Rectal smooth muscle tissue (tissue), 1 donor: Measurements from ENCODE around the gene LZTS2.

Experiments
- H3K27ac ChIP-seq: one replicate; pipeline ENCODE4 v1.7.0; 2013; ENCODE audit warnings: low read depth, low read length, inconsistent platforms
- H3K27me3 ChIP-seq: one replicate; pipeline ENCODE4 v1.7.0; 2013; ENCODE audit warnings: low read length; ENCODE audit not compliant: control insufficient read depth, insufficient read depth
- H3K36me3 ChIP-seq: one replicate; pipeline ENCODE4 v1.7.0; 2013; ENCODE audit warnings: low read length; ENCODE audit not compliant: control insufficient read depth, insufficient read depth
- H3K4me1 ChIP-seq: one replicate; pipeline ENCODE4 v1.7.0; 2013; ENCODE audit warnings: low read length; ENCODE audit not compliant: control insufficient read depth, insufficient read depth
- H3K4me3 ChIP-seq: one replicate; pipeline ENCODE4 v1.7.0; 2013; ENCODE audit warnings: low read length
- H3K9ac ChIP-seq: one replicate; pipeline ENCODE4 v1.7.0; 2013; ENCODE audit warnings: low read length

LZTS2 gene

GRCh38 chr10:101014230-101014884 lies 14.7 kb downstream of the LZTS2 start:
- H3K9ac ChIP-seq: no peak overlapping the region

GRCh38 chr10:101014966-101015581 lies 15.5 kb downstream of the LZTS2 start:
- H3K4me1 ChIP-seq: peaks cover 11% of the 10 kb centered on the region
- peaks cover 5% of the 10 kb centered on the region for H3K27me3 ChIP-seq
- H3K9ac ChIP-seq: no peak overlapping the region
- H3K36me3 ChIP-seq: no peaks in the 10 kb centered on the region
- no peak overlapping the region for H3K4me3 ChIP-seq
- no peak overlapping the region for H3K27ac ChIP-seq

More at GRCh38 chr10:101014230-101014884, 14.7 kb downstream of the LZTS2 start:
- H3K36me3 ChIP-seq: no peaks in the 10 kb centered on the region
- H3K27me3 ChIP-seq: peaks cover 5% of the 10 kb centered on the region
- H3K27ac ChIP-seq: no peak overlapping the region
- H3K4me1 ChIP-seq: peaks cover 11% of the 10 kb centered on the region
- no peak overlapping the region for H3K4me3 ChIP-seq

GRCh38 chr10:101015582-101015973 lies 16.0 kb downstream of the LZTS2 start:
- H3K4me3 ChIP-seq: no peak overlapping the region
- H3K9ac ChIP-seq: no peak overlapping the region
- no peak overlapping the region for H3K27ac ChIP-seq
- peaks cover 11% of the 10 kb centered on the region for H3K4me1 ChIP-seq
- peaks cover 5% of the 10 kb centered on the region for H3K27me3 ChIP-seq
- H3K36me3 ChIP-seq: no peaks in the 10 kb centered on the region

- Histone ChIP-seq H3K36me3 (no peaks in the 10 kb centered on the region), H3K27me3 (peaks cover 5% of the 10 kb centered on the region), H3K4me1 (peaks cover 11% of the 10 kb centered on the region), H3K27ac (no peak overlapping the region), H3K9ac (no peak overlapping the region), H3K4me3 (no peak overlapping the region)
Measured at GRCh38 chr10:101016814-101017213, 17.2 kb downstream of the LZTS2 start.

- Histone ChIP-seq H3K27me3 (peaks cover 5% of the 10 kb centered on the region), H3K4me1 (peaks cover 5% of the 10 kb centered on the region), H3K27ac (no peak overlapping the region), H3K9ac (no peak overlapping the region), H3K4me3 (no peak overlapping the region), H3K36me3 (no peaks in the 10 kb centered on the region)
Measured at GRCh38 chr10:101018118-101018599, 18.6 kb downstream of the LZTS2 start.

GRCh38 chr10:101018600-101019439 lies 19.2 kb downstream of the LZTS2 start:
- Histone ChIP-seq H3K4me1 (peaks cover 3% of the 10 kb centered on the region), H3K4me3 (no peak overlapping the region), H3K27ac (no peak overlapping the region), H3K36me3 (no peaks in the 10 kb centered on the region), H3K9ac (no peak overlapping the region), H3K27me3 (peaks cover 5% of the 10 kb centered on the region)

GRCh38 chr10:101019440-101019703 lies 19.8 kb downstream of the LZTS2 start:
- H3K4me1 ChIP-seq: no peaks in the 10 kb centered on the region
- no peak overlapping the region for H3K9ac ChIP-seq
- no peaks in the 10 kb centered on the region for H3K36me3 ChIP-seq
- H3K27me3 ChIP-seq: peaks cover 5% of the 10 kb centered on the region
- H3K27ac ChIP-seq: no peak overlapping the region
- H3K4me3 ChIP-seq: no peak overlapping the region

- Histone ChIP-seq H3K9ac (no peak overlapping the region), H3K4me3 (no peak overlapping the region), H3K27ac (no peak overlapping the region), H3K27me3 (peaks cover 5% of the 10 kb centered on the region), H3K36me3 (no peaks in the 10 kb centered on the region), H3K4me1 (no peaks in the 10 kb centered on the region)
Measured at GRCh38 chr10:101020427-101021075, 20.9 kb downstream of the LZTS2 start.

GRCh38 chr10:101021239-101021638 lies 21.6 kb downstream of the LZTS2 start:
- Histone ChIP-seq H3K36me3 (no peaks in the 10 kb centered on the region), H3K4me3 (no peak overlapping the region)

GRCh38 chr10:101021692-101022251 lies 22.2 kb downstream of the LZTS2 start:
- Histone ChIP-seq H3K9ac (no peak overlapping the region), H3K4me1 (no peaks in the 10 kb centered on the region), H3K27ac (no peak overlapping the region), H3K27me3 (peaks cover 1% of the 10 kb centered on the region), H3K36me3 (no peaks in the 10 kb centered on the region), H3K4me3 (no peak overlapping the region)

More at GRCh38 chr10:101021239-101021638, 21.6 kb downstream of the LZTS2 start:
- no peak overlapping the region for H3K9ac ChIP-seq
- H3K27ac ChIP-seq: no peak overlapping the region
- peaks cover 5% of the 10 kb centered on the region for H3K27me3 ChIP-seq
- no peaks in the 10 kb centered on the region for H3K4me1 ChIP-seq

GRCh38 chr10:101022967-101023705 lies 23.5 kb downstream of the LZTS2 start:
- H3K9ac ChIP-seq: no peak overlapping the region
- no peak overlapping the region for H3K27ac ChIP-seq
- H3K4me1 ChIP-seq: no peaks in the 10 kb centered on the region
- H3K4me3 ChIP-seq: no peak overlapping the region
- no peaks in the 10 kb centered on the region for H3K36me3 ChIP-seq
- H3K27me3 ChIP-seq: no peaks in the 10 kb centered on the region
